Measurements from ENCODE around the gene RNF144B. TPM values are rescaled to one million over a fixed set of nuclear protein-coding genes. Genes with fewer than 3 reads are reported as not detected.

RNF144B gene
- total and polyA plus RNA-seq, 2 of the 13 experiments (the other 11 are each of a cell fraction or from before 2014, with no cell fraction given), result 1.8 to 4.3 TPM

DNA sequence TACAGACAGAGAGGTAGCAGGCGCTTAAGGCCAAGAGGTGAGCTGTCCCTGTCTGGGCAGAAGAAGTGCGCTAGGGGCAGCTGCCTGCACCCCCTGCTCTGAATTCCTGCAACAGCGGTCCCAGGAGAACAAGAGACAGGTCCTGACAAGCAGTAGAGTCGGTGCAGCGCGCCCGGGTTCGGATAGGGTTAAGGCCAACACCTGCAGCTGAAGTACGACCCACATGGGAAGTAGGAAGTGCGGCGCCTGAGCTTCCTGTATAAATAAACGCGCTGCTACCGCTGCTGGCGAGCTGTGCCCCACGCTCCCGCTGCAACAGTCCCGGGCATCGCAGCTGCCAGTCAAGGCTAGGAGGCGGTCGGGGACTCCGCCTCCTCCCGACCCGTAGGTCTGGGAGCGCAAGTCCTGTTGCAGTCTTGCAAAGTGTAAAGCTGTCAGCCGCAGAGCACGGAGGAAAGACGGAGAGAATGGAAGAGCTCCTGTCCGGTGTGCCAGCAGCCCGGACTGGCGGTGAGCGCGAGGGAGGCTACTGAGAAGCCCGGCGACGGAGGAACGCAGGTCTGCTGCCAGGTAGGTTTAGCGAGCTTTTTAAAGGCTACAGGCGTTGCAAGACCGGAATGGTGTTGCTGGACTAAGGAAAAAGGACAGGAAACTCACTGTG lies at the start of gene RNF144B (continued):
- peak; percentile 71; the same call in 1 of the 2 replicates for TF ChIP-seq HMG20A (CRISPR knock-in tag; IDR thresholded peaks at IDR 0.05; ENCODE audit: borderline replicate concordance)
- TF ChIP-seq ZNF3 (CRISPR knock-in tag; IDR thresholded peaks at IDR 0.05), result no peak
- TF ChIP-seq SMARCC2 (IDR thresholded peaks at IDR 0.05), result no peak
- TF ChIP-seq, protein P1, sequence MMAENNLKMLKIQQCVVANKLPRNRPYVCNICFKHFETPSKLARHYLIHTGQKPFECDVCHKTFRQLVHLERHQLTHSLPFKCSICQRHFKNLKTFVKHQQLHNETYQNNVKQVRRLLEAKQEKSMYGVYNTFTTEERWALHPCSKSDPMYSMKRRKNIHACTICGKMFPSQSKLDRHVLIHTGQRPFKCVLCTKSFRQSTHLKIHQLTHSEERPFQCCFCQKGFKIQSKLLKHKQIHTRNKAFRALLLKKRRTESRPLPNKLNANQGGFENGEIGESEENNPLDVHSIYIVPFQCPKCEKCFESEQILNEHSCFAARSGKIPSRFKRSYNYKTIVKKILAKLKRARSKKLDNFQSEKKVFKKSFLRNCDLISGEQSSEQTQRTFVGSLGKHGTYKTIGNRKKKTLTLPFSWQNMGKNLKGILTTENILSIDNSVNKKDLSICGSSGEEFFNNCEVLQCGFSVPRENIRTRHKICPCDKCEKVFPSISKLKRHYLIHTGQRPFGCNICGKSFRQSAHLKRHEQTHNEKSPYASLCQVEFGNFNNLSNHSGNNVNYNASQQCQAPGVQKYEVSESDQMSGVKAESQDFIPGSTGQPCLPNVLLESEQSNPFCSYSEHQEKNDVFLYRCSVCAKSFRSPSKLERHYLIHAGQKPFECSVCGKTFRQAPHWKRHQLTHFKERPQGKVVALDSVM (CRISPR knock-in tag; IDR thresholded peaks at IDR 0.05), result peak; percentile 71
- no peak for TF ChIP-seq NFIB (CRISPR knock-in tag; IDR thresholded peaks at IDR 0.05; ENCODE audit: borderline replicate concordance)
- TF ChIP-seq ZNF256 (CRISPR knock-in tag; conservative IDR thresholded peaks at IDR 0.05), result no peak
- TF ChIP-seq ZNF510 (CRISPR knock-in tag; IDR thresholded peaks at IDR 0.05; ENCODE audit: low read depth), result peak; percentile 84
- TF ChIP-seq, protein P2, sequence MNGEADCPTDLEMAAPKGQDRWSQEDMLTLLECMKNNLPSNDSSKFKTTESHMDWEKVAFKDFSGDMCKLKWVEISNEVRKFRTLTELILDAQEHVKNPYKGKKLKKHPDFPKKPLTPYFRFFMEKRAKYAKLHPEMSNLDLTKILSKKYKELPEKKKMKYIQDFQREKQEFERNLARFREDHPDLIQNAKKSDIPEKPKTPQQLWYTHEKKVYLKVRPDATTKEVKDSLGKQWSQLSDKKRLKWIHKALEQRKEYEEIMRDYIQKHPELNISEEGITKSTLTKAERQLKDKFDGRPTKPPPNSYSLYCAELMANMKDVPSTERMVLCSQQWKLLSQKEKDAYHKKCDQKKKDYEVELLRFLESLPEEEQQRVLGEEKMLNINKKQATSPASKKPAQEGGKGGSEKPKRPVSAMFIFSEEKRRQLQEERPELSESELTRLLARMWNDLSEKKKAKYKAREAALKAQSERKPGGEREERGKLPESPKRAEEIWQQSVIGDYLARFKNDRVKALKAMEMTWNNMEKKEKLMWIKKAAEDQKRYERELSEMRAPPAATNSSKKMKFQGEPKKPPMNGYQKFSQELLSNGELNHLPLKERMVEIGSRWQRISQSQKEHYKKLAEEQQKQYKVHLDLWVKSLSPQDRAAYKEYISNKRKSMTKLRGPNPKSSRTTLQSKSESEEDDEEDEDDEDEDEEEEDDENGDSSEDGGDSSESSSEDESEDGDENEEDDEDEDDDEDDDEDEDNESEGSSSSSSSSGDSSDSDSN (CRISPR knock-in tag; IDR thresholded peaks at IDR 0.05), result peak; percentile 95
- no peak for TF ChIP-seq ZNF367 (CRISPR knock-in tag; IDR thresholded peaks at IDR 0.05; ENCODE audit: borderline replicate concordance)
- TF ChIP-seq ZNF775 (CRISPR knock-in tag; IDR thresholded peaks at IDR 0.05; ENCODE audit: borderline replicate concordance), result no peak
- peak; percentile 88 for TF ChIP-seq ZNF333 (CRISPR knock-in tag; IDR thresholded peaks at IDR 0.05; ENCODE audit: borderline replicate concordance)
- peak; percentile 28; the same call in 1 of the 2 replicates for TF ChIP-seq ZNF143 (CRISPR knock-in tag; IDR thresholded peaks at IDR 0.05)
- TF ChIP-seq ZNF383 (CRISPR knock-in tag; IDR thresholded peaks at IDR 0.05; ENCODE audit: borderline replicate concordance), result peak; percentile 44; the same call in 1 of the 2 replicates
- peak; percentile 76; the same call in 1 of the 2 replicates for TF ChIP-seq ZNF589 (CRISPR knock-in tag; conservative IDR thresholded peaks at IDR 0.05)
- TF ChIP-seq ZNF101 (CRISPR knock-in tag; IDR thresholded peaks at IDR 0.05; ENCODE audit: borderline replicate concordance, low read depth), result no peak
- TF ChIP-seq ZBTB8A (CRISPR knock-in tag; IDR thresholded peaks at IDR 0.05; ENCODE audit: borderline replicate concordance, low read depth), result peak; percentile 65; the same call in 1 of the 2 replicates
- 0 out of 2 replicates have a peak, but pooled peaks have one; percentile 74 for TF ChIP-seq ZNF33B (CRISPR knock-in tag; IDR thresholded peaks at IDR 0.05)
- TF ChIP-seq CEBPB (IDR thresholded peaks at IDR 0.05; ENCODE audit: borderline replicate concordance, low read depth, low read length), result 0 out of 2 replicates have a peak, but pooled peaks have one; percentile 8
- peak; percentile 27; the same call in 1 of the 2 replicates for TF ChIP-seq FOXK2 (IDR thresholded peaks at IDR 0.05)
- TF ChIP-seq, protein P3, sequence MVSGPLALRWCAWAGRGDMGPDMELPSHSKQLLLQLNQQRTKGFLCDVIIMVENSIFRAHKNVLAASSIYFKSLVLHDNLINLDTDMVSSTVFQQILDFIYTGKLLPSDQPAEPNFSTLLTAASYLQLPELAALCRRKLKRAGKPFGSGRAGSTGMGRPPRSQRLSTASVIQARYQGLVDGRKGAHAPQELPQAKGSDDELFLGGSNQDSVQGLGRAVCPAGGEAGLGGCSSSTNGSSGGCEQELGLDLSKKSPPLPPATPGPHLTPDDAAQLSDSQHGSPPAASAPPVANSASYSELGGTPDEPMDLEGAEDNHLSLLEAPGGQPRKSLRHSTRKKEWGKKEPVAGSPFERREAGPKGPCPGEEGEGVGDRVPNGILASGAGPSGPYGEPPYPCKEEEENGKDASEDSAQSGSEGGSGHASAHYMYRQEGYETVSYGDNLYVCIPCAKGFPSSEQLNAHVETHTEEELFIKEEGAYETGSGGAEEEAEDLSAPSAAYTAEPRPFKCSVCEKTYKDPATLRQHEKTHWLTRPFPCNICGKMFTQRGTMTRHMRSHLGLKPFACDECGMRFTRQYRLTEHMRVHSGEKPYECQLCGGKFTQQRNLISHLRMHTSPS (CRISPR knock-in tag; IDR thresholded peaks at IDR 0.05; ENCODE audit: low read depth), result peak; percentile 95
- TF ChIP-seq, protein P4, sequence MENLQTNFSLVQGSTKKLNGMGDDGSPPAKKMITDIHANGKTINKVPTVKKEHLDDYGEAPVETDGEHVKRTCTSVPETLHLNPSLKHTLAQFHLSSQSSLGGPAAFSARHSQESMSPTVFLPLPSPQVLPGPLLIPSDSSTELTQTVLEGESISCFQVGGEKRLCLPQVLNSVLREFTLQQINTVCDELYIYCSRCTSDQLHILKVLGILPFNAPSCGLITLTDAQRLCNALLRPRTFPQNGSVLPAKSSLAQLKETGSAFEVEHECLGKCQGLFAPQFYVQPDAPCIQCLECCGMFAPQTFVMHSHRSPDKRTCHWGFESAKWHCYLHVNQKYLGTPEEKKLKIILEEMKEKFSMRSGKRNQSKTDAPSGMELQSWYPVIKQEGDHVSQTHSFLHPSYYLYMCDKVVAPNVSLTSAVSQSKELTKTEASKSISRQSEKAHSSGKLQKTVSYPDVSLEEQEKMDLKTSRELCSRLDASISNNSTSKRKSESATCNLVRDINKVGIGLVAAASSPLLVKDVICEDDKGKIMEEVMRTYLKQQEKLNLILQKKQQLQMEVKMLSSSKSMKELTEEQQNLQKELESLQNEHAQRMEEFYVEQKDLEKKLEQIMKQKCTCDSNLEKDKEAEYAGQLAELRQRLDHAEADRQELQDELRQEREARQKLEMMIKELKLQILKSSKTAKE (CRISPR knock-in tag; IDR thresholded peaks at IDR 0.05; ENCODE audit: borderline replicate concordance), result peak; percentile 88; the same call in 1 of the 2 replicates
- TF ChIP-seq TAF1 (CRISPR knock-in tag; IDR thresholded peaks at IDR 0.05), result peak; percentile 83
